WI38 (cell line): ENCODE measurements around the gene FOXK2.

ENCODE experiments used
- H3K4me3 ChIP-seq: 2 replicates; pipeline ENCODE4 v1.5.1; 2011; ENCODE audit warnings: low read depth, mild to moderate bottlenecking, control low read depth, low read length
- CTCF ChIP-seq: IDR thresholded peaks from 2 replicates; pipeline ENCODE4 v1.5.1; 2012; ENCODE audit warnings: low read depth, mild to moderate bottlenecking, control low read depth, low read length

The FOXK2 gene

GRCh38 chr17:82592289-82592766 is 72.8 kb downstream of the FOXK2 start:
- no peak for TF ChIP-seq CTCF
- no peak overlapping the region for H3K4me3 ChIP-seq

GRCh38 chr17:82592767-82593589 is 73.4 kb downstream of the FOXK2 start:
- peak overlapping the region; percentile 64 for H3K4me3 ChIP-seq
- no peak for TF ChIP-seq CTCF

- H3K4me3 ChIP-seq = peak overlapping the region; percentile 64
- TF ChIP-seq CTCF = no peak
Observed at GRCh38 chr17:82593590-82594087, 74.1 kb downstream of the FOXK2 start.

- H3K4me3 ChIP-seq = no peak overlapping the region
Observed at GRCh38 chr17:82594571-82594970, 75.0 kb downstream of the FOXK2 start.

GRCh38 chr17:82595893-82596292 is 76.4 kb downstream of the FOXK2 start:
- TF ChIP-seq CTCF = no peak
- H3K4me3 ChIP-seq = no peak overlapping the region

More at GRCh38 chr17:82594571-82594970, 75.0 kb downstream of the FOXK2 start:
- no peak for TF ChIP-seq CTCF

- TF ChIP-seq CTCF = no peak
Observed at GRCh38 chr17:82596296-82596695, 76.8 kb downstream of the FOXK2 start.

More at GRCh38 chr17:82596296-82596695, 76.8 kb downstream of the FOXK2 start:
- no peak overlapping the region for H3K4me3 ChIP-seq
